Measurements from ENCODE around the gene AGXT.

AGXT gene

GRCh38 chr2:240868286-240869108 lies at the start of gene AGXT:
Gene AGXT, plus strand, starts transcription at chr2:240868824. Its CDS starts 42 bp downstream, at chr2:240868866.
- DNase-seq: no peak

- no peak for DNase-seq
These were observed 49.3 kb upstream of the AGXT start for GRCh38 chr2:240819126-240819857.

GRCh38 chr2:240819858-240820606 lies 48.6 kb upstream of the AGXT start, which contains the start of gene KIF1A:
Gene KIF1A, minus strand, starts transcription at chr2:240820219. Its CDS starts 22,467 bp downstream, at chr2:240797752.
- no peak for DNase-seq

- DNase-seq: no peak
These were observed 47.8 kb upstream of the AGXT start for GRCh38 chr2:240820607-240821428.

GRCh38 chr2:240821429-240821778 lies 47.2 kb upstream of the AGXT start:
- DNase-seq: no peak

- DNase-seq: no peak
These were observed 46.3 kb upstream of the AGXT start for GRCh38 chr2:240822280-240822847.

- no peak for DNase-seq
These were observed 44.9 kb upstream of the AGXT start for GRCh38 chr2:240823449-240824336.

GRCh38 chr2:240825476-240825875 lies 43.1 kb upstream of the AGXT start:
- DNase-seq: no peak

- peak; percentile 65 for DNase-seq
These were observed 36.9 kb upstream of the AGXT start for GRCh38 chr2:240831594-240832204.

- DNase-seq: peak; percentile 99
These were observed 36.4 kb upstream of the AGXT start for GRCh38 chr2:240832205-240832727.

- peak; percentile 64 for DNase-seq
These were observed 35.6 kb upstream of the AGXT start for GRCh38 chr2:240832921-240833494.

- peak; percentile 60 for DNase-seq
These were observed 34.8 kb upstream of the AGXT start for GRCh38 chr2:240833724-240834285.

- DNase-seq: peak; percentile 52
These were observed 34.1 kb upstream of the AGXT start for GRCh38 chr2:240834377-240834975.

GRCh38 chr2:240835528-240835927 lies 33.1 kb upstream of the AGXT start:
- peak; percentile 13 for DNase-seq

- peak; percentile 51 for DNase-seq
These were observed 31.7 kb upstream of the AGXT start for GRCh38 chr2:240836781-240837467.

GRCh38 chr2:240837621-240838020 lies 31.0 kb upstream of the AGXT start:
- no peak for DNase-seq

GRCh38 chr2:240839152-240840143 lies 29.2 kb upstream of the AGXT start:
- DNase-seq: peak; percentile 55

Data from activated effector memory CD4-positive, alpha-beta T cell treated with anti-CD3 and anti-CD28 coated beads, Interleukin-2, amount 50 U/mL, for 16 hours (primary cell).